GM12801 (cell line): ENCODE measurements around the gene CYP20A1.

ENCODE experiments used
- CTCF ChIP-seq: IDR thresholded peaks from one replicate; pipeline ENCODE4 v1.5.1; 2011; ENCODE audit warnings: control low read depth; ENCODE audit not compliant: insufficient read length; ENCODE audit errors: extremely low read depth

CYP20A1 gene

GRCh38 chr2:203225423-203226039 is 13.3 kb upstream of the CYP20A1 start:
- no peak for TF ChIP-seq CTCF

GRCh38 chr2:203237346-203238238 is 1.2 kb upstream of the CYP20A1 start:
- TF ChIP-seq CTCF, result no peak

GRCh38 chr2:203238292-203238703 is 520 bp upstream of the CYP20A1 start:
- no peak for TF ChIP-seq CTCF

GRCh38 chr2:203240491-203240890 is 1.7 kb downstream of the CYP20A1 start:
- no peak for TF ChIP-seq CTCF

- no peak for TF ChIP-seq CTCF
Observed at GRCh38 chr2:203242518-203242917, 3.7 kb downstream of the CYP20A1 start.

GRCh38 chr2:203246646-203247045 is 7.8 kb downstream of the CYP20A1 start:
- TF ChIP-seq CTCF, result no peak

- no peak for TF ChIP-seq CTCF
Observed at GRCh38 chr2:203252818-203253217, 14.0 kb downstream of the CYP20A1 start.
